CD1c-positive myeloid dendritic cell (primary cell): Measurements from ENCODE around the gene ZDHHC5.

Experiments
- DNase-seq: peaks from one replicate; pipeline ENCODE4 v3.0.0-alpha.2; 2016; ENCODE audit errors: extremely low spot score

The ZDHHC5 gene

DNA sequence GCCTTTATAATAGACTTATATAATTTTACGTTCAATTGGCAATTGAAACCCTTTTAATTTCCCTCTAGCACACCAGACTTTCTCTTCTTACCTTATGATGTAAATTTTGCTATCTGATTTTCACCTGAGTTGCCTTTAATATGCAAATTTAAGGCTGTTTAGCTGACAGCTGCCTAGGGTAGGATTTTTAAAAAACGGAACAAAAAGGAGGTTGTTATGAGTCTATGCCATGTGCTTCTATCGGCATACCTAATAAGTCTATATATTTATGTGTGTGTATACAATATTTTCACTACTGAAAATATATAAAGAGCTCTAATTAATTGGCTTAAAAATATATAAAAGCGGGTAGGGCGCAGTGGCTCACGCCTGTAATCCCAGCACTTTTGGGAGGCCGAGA lies 61.6 kb downstream of the ZDHHC5 start:
- DNase-seq: no peak

DNA sequence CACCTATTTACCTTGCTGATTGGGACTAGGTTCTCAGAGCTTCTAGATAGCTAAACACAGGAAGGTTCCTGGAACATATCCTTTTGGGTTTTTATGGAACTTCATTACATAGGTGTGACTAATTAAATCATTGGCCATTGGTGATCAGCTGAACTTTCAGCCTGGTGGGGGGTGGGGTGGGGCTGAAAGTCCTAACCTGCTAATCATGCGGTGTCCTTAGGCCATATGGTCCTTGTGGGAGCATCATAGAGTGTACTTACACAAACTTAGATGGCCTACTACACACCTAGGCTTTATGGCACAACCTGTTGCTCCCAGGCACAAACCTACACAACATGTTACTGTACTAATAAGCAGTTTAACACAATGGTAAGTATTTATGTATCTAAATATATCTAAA lies 64.7 kb downstream of the ZDHHC5 start:
- DNase-seq: no peak

DNA sequence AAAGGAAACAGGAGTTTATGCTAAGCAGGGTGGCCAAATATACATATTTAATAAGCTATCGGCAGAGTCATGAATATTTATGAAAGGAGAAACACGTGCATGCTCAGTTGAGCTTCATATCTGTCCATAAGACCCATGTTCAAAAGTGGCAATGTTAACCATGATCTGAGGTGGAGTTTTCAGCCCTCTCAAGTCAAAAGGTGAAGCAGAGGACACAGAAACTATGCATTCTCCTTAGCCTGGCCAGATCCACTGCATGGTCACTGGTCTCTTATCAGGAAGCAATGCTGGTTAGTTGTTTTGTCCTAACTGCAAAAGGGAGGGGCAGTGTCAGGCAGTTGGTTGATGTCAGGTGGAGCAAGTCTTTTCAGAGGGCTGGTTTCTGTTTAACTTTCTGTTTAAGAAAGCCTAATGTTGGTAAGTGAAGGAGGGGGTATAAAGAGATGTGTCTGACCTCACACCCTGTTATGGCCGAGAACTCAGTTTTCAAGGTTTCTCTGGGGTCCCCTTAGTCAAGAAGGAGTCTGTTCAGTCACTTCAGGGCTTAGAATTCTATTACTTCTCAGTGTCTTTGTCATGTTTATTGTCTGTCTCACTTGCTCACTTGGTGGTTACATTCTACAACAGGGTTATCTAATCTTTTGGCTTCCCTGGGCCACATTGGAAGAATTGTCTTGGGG lies 67.8 kb downstream of the ZDHHC5 start:
- no peak for DNase-seq

DNA sequence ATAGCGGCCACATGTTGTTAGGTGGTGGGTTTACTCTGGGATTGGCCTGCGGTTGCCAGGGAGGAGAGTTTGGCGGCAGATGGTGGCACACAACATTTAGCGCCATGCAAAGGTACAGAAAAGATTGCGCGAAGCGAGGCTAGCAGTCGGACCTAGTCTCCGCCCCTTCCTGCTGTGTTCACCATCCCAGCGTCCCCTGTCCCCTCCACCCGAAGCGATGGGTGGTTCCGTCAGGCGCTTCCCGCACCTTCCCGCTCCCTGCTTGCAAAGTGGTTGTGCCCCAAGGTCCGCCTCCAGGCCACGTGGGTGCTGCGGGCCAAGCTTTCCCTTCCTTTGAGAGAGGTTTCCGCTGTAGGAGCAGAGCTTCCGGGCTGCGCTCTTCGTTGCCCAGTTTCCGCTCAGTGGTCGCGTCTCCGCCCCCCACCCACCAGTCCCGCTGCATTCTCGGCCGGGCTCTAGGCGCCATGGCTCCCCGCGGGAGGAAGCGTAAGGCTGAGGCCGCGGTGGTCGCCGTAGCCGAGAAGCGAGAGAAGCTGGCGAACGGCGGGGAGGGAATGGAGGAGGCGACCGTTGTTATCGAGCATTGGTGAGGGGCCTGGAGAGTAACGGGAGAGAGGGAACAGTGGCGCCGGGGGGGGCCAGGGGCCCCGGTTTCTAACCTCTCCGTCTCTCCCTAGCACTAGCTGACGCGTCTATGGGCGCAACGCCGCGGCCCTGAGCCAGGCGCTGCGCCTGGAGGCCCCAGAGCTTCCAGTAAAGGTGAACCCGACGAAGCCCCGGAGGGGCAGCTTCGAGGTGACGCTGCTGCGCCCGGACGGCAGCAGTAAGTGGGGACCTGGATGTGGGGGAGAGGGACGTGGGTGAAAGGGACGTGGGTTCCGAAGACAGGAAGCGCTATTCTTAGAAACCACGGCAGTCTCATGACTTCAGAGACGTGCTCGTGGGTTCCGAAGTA lies 73.5 kb downstream of the ZDHHC5 start, which contains the start of gene SELENOH:
SELENOH (plus strand) TSS at position 360 of the 955 bp plus-strand sequence; CDS start at position 465, 105 bp downstream.
- peak; percentile 97 for DNase-seq

DNA sequence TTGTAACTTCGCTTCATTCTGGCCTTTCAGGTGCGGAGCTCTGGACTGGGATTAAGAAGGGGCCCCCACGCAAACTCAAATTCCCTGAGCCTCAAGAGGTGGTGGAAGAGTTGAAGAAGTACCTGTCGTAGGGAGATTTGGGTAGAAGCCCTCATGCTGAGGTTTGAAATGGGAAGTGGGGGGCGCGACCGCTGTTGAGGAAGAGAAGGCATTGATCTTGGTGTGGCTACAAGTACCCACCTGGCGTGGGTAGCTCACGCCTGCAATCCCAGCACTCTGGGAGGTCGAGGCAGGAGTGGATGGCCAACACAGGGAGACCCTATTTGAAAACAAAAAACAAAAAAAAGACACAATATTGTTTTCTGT lies 74.2 kb downstream of the ZDHHC5 start:
- no peak for DNase-seq

DNA sequence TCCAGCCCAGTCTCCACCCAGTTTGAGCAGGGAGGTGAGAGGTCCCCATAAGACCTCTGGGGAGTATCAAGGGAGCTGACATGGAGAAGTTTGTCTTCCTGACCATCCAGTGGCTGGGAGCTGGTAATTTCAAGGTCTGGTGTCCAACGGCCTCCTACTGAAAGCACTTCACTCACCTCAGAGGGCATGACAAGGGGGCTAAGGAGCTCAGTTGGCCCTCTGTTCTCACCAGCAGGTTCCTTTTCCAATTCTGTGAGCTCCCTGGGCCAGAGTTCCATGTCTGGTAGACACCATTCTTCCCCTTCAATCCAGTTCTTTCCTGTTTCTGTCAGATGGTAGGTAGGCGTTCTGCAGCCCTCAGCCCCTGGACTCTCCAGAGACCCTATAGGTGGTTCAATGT lies 76.4 kb downstream of the ZDHHC5 start:
- no peak for DNase-seq

DNA sequence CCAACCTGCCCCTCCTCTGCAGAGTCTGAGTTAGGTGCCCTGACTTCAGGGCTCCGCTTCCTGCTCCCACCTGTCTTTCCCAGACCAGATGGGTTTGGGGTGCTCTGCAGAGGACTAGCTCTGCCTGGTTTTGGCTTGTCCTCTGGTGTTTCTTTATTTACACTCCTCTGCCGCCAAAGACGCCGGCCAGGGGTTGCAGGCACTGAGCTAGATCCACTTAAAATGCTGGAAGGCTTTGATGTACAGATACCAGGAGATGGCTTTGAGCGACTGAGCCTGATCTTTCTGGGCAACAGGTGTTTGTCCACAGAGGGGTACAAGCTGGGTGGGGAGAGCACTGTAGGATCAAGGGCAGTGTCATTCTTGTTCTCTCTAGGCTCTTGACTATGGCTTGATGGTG lies 77.3 kb downstream of the ZDHHC5 start:
- DNase-seq: no peak

DNA sequence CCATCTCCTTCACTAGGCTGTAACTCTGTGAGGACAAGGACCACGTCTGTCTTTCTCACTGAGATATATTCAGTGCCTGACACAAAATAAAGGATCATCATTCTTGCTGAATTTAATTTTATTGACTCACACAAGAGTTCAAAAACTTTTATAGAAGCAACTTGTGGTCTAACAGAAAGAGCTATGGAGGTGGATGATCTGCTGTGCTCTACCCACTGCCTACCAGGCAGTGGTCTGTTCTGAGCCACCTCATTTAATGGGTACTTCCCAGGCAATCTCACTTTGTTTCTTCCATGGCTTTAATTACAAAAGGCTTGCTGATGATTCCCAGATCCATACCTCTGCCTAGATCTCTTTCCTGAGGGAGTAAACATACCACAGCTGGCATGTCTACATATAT lies 79.0 kb downstream of the ZDHHC5 start:
- no peak for DNase-seq
